PC-9 (cell line): ENCODE results near the gene FAM221B.

ENCODE experiments used
- CTCF ChIP-seq: fragments of 200-600 bp; sonication (generic); conservative IDR thresholded peaks from 2 replicates; pipeline ENCODE4 v1.6.1; 2017; ENCODE audit warnings: mixed run types, antibody characterized with exemption, mild to moderate bottlenecking, moderate library complexity
- EZH2 ChIP-seq: fragments of 200-600 bp; sonication (generic); IDR thresholded peaks from 2 replicates; pipeline ENCODE4 v1.8.0; 2017; ENCODE audit warnings: antibody characterized with exemption, low read depth

- TF ChIP-seq CTCF, result no peak
- no peak for TF ChIP-seq EZH2
Measured at GRCh38 chr9:35808433-35808832, 20.1 kb downstream of the FAM221B start.
